OCI-LY7 (cell line): ENCODE data around the gene C12orf57. TPM values are rescaled to one million over a fixed set of nuclear protein-coding genes. Genes with fewer than 3 reads are reported as not detected.
A peak's percentile ranks its signal among the peaks of the same experiment; 100 is the strongest.
"Not testable (repeated sequence)": the region's sequence is repeated elsewhere in the genome, so short reads cannot be mapped to it uniquely, and the experiment has no call there.

Experiments used
- BruUV-seq: library from RNA; stranded (reverse); fragments of 400-500 nt; replicated peaks from 2 replicates; lab custom pipeline; 2021; lab: Mats Ljungman, UMichigan
- CTCF ChIA-PET: fragments of 300-600 bp; sonication (Branson Sonifier 250); formaldehyde crosslinking; loops from one replicate; lab custom pipeline; 2022; ENCODE audit warnings: antibody characterized with exemption; ENCODE audit not compliant: unreplicated experiment; lab: Charles Lee
- POLR2A ChIA-PET: fragments of 300-600 bp; sonication (Branson Sonifier 250); formaldehyde crosslinking; loops from one replicate; lab custom pipeline; 2022; ENCODE audit warnings: antibody characterized with exemption; lab: Charles Lee
- DNase-seq: peaks from one replicate; pipeline ENCODE4 v3.0.0-alpha.2; 2015; ENCODE audit warnings: low spot score
- H2AFZ ChIP-seq: fragments of 200-600 bp; sonication (generic), shearing (Covaris generic); 2 replicates; pipeline ENCODE4 v1.6.1; 2014; ENCODE audit warnings: mild to moderate bottlenecking, antibody characterized with exemption, low read length, moderate library complexity
- H3K27ac ChIP-seq: fragments of 200-600 bp; sonication (generic); 2 replicates; pipeline ENCODE4 v1.5.1; 2014; ENCODE audit warnings: mixed run types, low read depth, mild to moderate bottlenecking, moderate library complexity, low read length, inconsistent platforms; ENCODE audit not compliant: poor library complexity, severe bottlenecking
- H3K36me3 ChIP-seq: fragments of 200-600 bp; sonication (generic); 2 replicates; pipeline ENCODE4 v1.6.1; 2014; ENCODE audit warnings: mild to moderate bottlenecking, antibody characterized with exemption, low read length, moderate library complexity, mixed read lengths; ENCODE audit not compliant: insufficient read depth
- H3K4me1 ChIP-seq: fragments of 200-600 bp; sonication (generic); 2 replicates; pipeline ENCODE4 v1.5.1; 2014; ENCODE audit warnings: mild to moderate bottlenecking, low read length; ENCODE audit not compliant: insufficient read depth, poor library complexity, severe bottlenecking
- H3K4me2 ChIP-seq: fragments of 200-600 bp; sonication (generic); 2 replicates; pipeline ENCODE4 v1.6.1; 2014; ENCODE audit warnings: mild to moderate bottlenecking, low read length
- H3K4me3 ChIP-seq: fragments of 200-600 bp; sonication (generic); 2 replicates; pipeline ENCODE4 v1.5.1; 2014; ENCODE audit warnings: mild to moderate bottlenecking, low read depth, low read length; ENCODE audit not compliant: poor library complexity, severe bottlenecking
- H3K79me2 ChIP-seq: fragments of 200-600 bp; sonication (generic); 2 replicates; pipeline ENCODE4 v1.6.1; 2016; ENCODE audit warnings: low read depth, mild to moderate bottlenecking, low read length, moderate library complexity, mixed read lengths; ENCODE audit not compliant: insufficient read depth
- H3K9me2 ChIP-seq: fragments of 200-600 bp; sonication (generic); 2 replicates; pipeline ENCODE4 v1.6.1; 2016; ENCODE audit warnings: mild to moderate bottlenecking, low read length, mixed read lengths; ENCODE audit not compliant: insufficient read depth
- H3K9me3 ChIP-seq: fragments of 200-600 bp; sonication (generic); 2 replicates; pipeline ENCODE4 v1.6.1; 2014; ENCODE audit warnings: mild to moderate bottlenecking, mixed run types, low read length, mixed read lengths
- H4K20me1 ChIP-seq: fragments of 200-600 bp; sonication (generic); 2 replicates; pipeline ENCODE4 v1.6.1; 2014; ENCODE audit warnings: mild to moderate bottlenecking, antibody characterized with exemption, low read length, moderate library complexity, mixed read lengths; ENCODE audit not compliant: insufficient read depth
- CTCF ChIP-seq: fragments of 200-600 bp; sonication (generic); conservative IDR thresholded peaks from 2 replicates; pipeline ENCODE4 v1.5.1; 2014; ENCODE audit warnings: mild to moderate bottlenecking, antibody characterized with exemption, low read length, moderate library complexity, mixed read lengths
- EZH2phosphoT487 ChIP-seq: fragments of 200-600 bp; sonication (generic); IDR thresholded peaks from 2 replicates; pipeline ENCODE4 v1.6.1; 2018; ENCODE audit warnings: low read depth, borderline replicate concordance, mild to moderate bottlenecking, mixed run types, antibody characterized with exemption, low read length, moderate library complexity, mixed read lengths
- intact Hi-C: fragments of 100-400 bp; cut with micrococcal nuclease; formaldehyde crosslinking; loops from one replicate; pipeline ENCODE4 v1.10.0; 2022; ENCODE audit not compliant: unreplicated experiment
- total RNA-seq, 2 experiments: library from RNA; depleted of rRNA in 1 of 2; stranded (reverse); fragments of >200 nt in 1 of 2; shearing (Covaris generic) in 1 of 2; gene quantifications; 2 replicates each; pipeline ENCODE4 v1.2.3, GENCODE V29; 2014 to 2022

Gene C12orf57
- total RNA-seq, 2 experiments from 2014 or later: 130 to 319 TPM

GRCh38 chr12:6904280-6905276 is 39.2 kb upstream of the C12orf57 start, which contains the start of gene LRRC23:
LRRC23 (plus strand) TSS chr12:6904822; CDS start chr12:6905634, 812 bp downstream.
- H3K4me1 ChIP-seq: peaks cover 18% of the 10 kb centered on the region
- POLR2A ChIA-PET: interaction anchor here (0.6 to 2.8 kb wide), 8 partner anchors 9 to 65 kb away, joined by 3 to 13 read pairs (median 4); partner anchors contain the start of genes C12orf57, CDCA3, ENO2 and GNB3

GRCh38 chr12:6905414-6906040 is 38.3 kb upstream of the C12orf57 start:
- Histone ChIP-seq H3K4me1 (peaks cover 18% of the 10 kb centered on the region), H3K9me3 (no peaks in the 10 kb centered on the region), H3K27ac (no peak overlapping the region), H3K9me2 (no peaks in the 10 kb centered on the region), H3K79me2 (no peaks in the 10 kb centered on the region), H3K4me2 (peak overlapping the region; percentile 97), H3K4me3 (peak overlapping the region; percentile 81), H4K20me1 (no peaks in the 10 kb centered on the region), H3K36me3 (peaks cover 8% of the 10 kb centered on the region; the same call in 1 of the 2 replicates), H2AFZ (no peak overlapping the region)
- no TSS peak for BruUV-seq
- DNase-seq: no peak
- intact Hi-C loops: no loop called here
- ChIA-PET CTCF (interaction anchor here (0.6 to 0.7 kb wide), 2 partner anchors 15 to 300 kb away, joined by 3 to 4 read pairs; no protein-coding TSS in a partner anchor), POLR2A (interaction anchor here (0.5 to 2.8 kb wide), 6 partner anchors 8 to 54 kb away, joined by 3 to 13 read pairs (median 4); partner anchors contain the start of genes C12orf57, CDCA3, ENO2 and RNU7-1)
- no peak for TF ChIP-seq CTCF
- no peak for TF ChIP-seq EZH2phosphoT487

More at GRCh38 chr12:6904280-6905276, 39.2 kb upstream of the C12orf57 start, which contains the start of gene LRRC23:
- intact Hi-C loops: no loop called here
- Histone ChIP-seq H3K4me2 (peak within 1 kb of the TSS; percentile 97), H3K27ac (no peak within 1 kb of the TSS), H3K9me2 (no peaks in the 10 kb centered on the region), H3K79me2 (no peaks in the 10 kb centered on the region), H3K4me3 (peak within 1 kb of the TSS; percentile 81), H2AFZ (peak within 1 kb of the TSS; percentile 80), H4K20me1 (no peaks in the 10 kb centered on the region), H3K9me3 (no peaks in the 10 kb centered on the region), H3K36me3 (peaks cover 8% of the 10 kb centered on the region; the same call in 1 of the 2 replicates)
- TF ChIP-seq CTCF (no peak), EZH2phosphoT487 (no peak)
- peak; percentile 95 for DNase-seq
- no TSS peak for BruUV-seq
- CTCF ChIA-PET: no interaction called here

GRCh38 chr12:6908141-6908540 is 35.7 kb upstream of the C12orf57 start:
- H3K79me2 ChIP-seq, H3K9me2 ChIP-seq, H3K36me3 ChIP-seq, DNase-seq, H3K4me2 ChIP-seq, H4K20me1 ChIP-seq, H2AFZ ChIP-seq, H3K9me3 ChIP-seq, H3K4me3 ChIP-seq, H3K27ac ChIP-seq, intact Hi-C loops, CTCF ChIA-PET, BruUV-seq: not testable (repeated sequence)
- POLR2A ChIA-PET: interaction anchor here (0.6 to 1.5 kb wide), 7 partner anchors 8 to 1448 kb away, joined by 3 to 5 read pairs (median 3); no protein-coding TSS in a partner anchor
- H3K4me1 ChIP-seq: peaks cover 20% of the 10 kb centered on the region
